Spleen (tissue), 7 donors: ENCODE results near the gene PYROXD2.

Experiments
- POLR2AphosphoS5 ChIP-seq, 3 donors: sonication (generic); formaldehyde crosslinking; IDR thresholded peaks; one replicate each; pipeline ENCODE4 v1.5.1; 2017; ENCODE audit warnings: antibody characterized with exemption in 3 of 3
- TF ChIP-seq, protein P1 (sequence below), 11 experiments: fragments of 200-600 bp in 7 of 11; fragments of 450-650 bp in 4 of 11; sonication (generic) in 4 of 11; IDR thresholded peaks in 8 of 11; conservative IDR thresholded peaks in 3 of 11; 1 replicate in 7 of 11; 2 replicates in 4 of 11; pipeline versions ENCODE4 v1.4.0 to v1.8.0; 2016 to 2021; ENCODE audit warnings: antibody characterized with exemption in 11 of 11, inconsistent platforms in 4 of 11, mild to moderate bottlenecking in 1 of 11
- donor health status: DM: no; HTN: no; CAD: no; lungs with moderate emphysema.
- donor health status: DM: no; HTN: no; CAD: no.
- donor health status: DM: no; HTN: no; CAD: no.

GRCh38 chr10:98369801-98370200, 45.2 kb downstream of the PYROXD2 start:
- TF ChIP-seq POLR2AphosphoS5 (IDR thresholded peaks at IDR 0.05): no peak
- TF ChIP-seq, protein P1, sequence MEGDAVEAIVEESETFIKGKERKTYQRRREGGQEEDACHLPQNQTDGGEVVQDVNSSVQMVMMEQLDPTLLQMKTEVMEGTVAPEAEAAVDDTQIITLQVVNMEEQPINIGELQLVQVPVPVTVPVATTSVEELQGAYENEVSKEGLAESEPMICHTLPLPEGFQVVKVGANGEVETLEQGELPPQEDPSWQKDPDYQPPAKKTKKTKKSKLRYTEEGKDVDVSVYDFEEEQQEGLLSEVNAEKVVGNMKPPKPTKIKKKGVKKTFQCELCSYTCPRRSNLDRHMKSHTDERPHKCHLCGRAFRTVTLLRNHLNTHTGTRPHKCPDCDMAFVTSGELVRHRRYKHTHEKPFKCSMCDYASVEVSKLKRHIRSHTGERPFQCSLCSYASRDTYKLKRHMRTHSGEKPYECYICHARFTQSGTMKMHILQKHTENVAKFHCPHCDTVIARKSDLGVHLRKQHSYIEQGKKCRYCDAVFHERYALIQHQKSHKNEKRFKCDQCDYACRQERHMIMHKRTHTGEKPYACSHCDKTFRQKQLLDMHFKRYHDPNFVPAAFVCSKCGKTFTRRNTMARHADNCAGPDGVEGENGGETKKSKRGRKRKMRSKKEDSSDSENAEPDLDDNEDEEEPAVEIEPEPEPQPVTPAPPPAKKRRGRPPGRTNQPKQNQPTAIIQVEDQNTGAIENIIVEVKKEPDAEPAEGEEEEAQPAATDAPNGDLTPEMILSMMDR (IDR thresholded peaks at IDR 0.05 in 8 of 11, conservative IDR thresholded peaks at IDR 0.05 in 3 of 11): no peak
